ENCODE measurements around the gene CDH20.

GRCh38 chr18:61470031-61470674 lies 136.9 kb downstream of the CDH20 start:
- TF ChIP-seq, protein P1, sequence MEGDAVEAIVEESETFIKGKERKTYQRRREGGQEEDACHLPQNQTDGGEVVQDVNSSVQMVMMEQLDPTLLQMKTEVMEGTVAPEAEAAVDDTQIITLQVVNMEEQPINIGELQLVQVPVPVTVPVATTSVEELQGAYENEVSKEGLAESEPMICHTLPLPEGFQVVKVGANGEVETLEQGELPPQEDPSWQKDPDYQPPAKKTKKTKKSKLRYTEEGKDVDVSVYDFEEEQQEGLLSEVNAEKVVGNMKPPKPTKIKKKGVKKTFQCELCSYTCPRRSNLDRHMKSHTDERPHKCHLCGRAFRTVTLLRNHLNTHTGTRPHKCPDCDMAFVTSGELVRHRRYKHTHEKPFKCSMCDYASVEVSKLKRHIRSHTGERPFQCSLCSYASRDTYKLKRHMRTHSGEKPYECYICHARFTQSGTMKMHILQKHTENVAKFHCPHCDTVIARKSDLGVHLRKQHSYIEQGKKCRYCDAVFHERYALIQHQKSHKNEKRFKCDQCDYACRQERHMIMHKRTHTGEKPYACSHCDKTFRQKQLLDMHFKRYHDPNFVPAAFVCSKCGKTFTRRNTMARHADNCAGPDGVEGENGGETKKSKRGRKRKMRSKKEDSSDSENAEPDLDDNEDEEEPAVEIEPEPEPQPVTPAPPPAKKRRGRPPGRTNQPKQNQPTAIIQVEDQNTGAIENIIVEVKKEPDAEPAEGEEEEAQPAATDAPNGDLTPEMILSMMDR (IDR thresholded peaks at IDR 0.05): no peak
- TF ChIP-seq POLR2A (IDR thresholded peaks at IDR 0.05) (no peak), EP300 (IDR thresholded peaks at IDR 0.05) (no peak)

Data from stomach (tissue), 4 donors.